Mammary epithelial cell (primary cell): Measurements from ENCODE around the gene DCAF4.

Source experiments
- CTCF ChIP-seq, 2 donors: IDR thresholded peaks in 1 of 2; conservative IDR thresholded peaks in 1 of 2; 2 replicates each; pipeline ENCODE4 v1.5.1; 2011 to 2012; ENCODE audit warnings: inconsistent platforms in 2 of 2, low read length in 2 of 2, mild to moderate bottlenecking in 2 of 2, control low read depth in 1 of 2, low read depth in 1 of 2; ENCODE audit not compliant: insufficient read depth in 1 of 2; ENCODE audit errors: extremely low read depth in 1 of 2
- EZH2 ChIP-seq: IDR thresholded peaks from 2 replicates; pipeline ENCODE4 v1.6.1; 2012; ENCODE audit warnings: low read length, inconsistent platforms, borderline replicate concordance

GRCh38 chr14:72970058-72970630 lies 43.9 kb downstream of the DCAF4 start:
- TF ChIP-seq CTCF (conservative IDR thresholded peaks at IDR 0.05 in 1 of 2, IDR thresholded peaks at IDR 0.05 in 1 of 2; ENCODE audit: extremely low read depth in 1 of 2, insufficient read depth in 1 of 2, low read depth in 1 of 2, low read length in 2 of 2) = no peak
- no peak for TF ChIP-seq EZH2
